ENCODE data around the gene PLRG1. TPM values are rescaled to one million over a fixed set of nuclear protein-coding genes. Genes with fewer than 3 reads are reported as not detected.

PLRG1 gene
- total RNA-seq, 4 donors from 2014 or later: 50.3 to 69.9 (median 63.5) TPM

DNA sequence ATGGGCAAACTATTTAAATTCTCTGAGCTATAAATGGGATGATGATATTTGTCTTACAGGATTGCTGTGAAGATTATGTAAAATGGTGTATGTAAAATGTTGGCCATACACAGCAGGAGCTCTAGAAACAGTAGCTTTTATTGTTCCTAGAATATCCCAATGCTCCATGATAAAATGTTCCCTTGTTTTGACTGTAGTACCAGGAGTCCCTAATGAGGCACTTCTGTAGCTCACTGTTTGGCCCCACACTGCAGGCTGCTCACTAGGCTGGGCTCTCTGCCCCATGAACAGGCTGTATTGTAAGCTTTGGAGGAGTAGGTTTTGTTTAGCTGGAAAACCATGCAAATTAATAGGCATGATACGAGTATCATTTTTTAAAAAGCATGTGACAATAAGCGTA, 43.7 kb upstream of the PLRG1 start:
- no peak overlapping the region for H3K4me3 ChIP-seq (replicated peaks in 1 of 3)
- H3K27ac ChIP-seq: no peak overlapping the region
- no peaks in the 10 kb centered on the region for H3K36me3 ChIP-seq
- 82 to 83% methylated on average over 2 of the region's 2 CpGs for WGBS, 2 donors
- no peak for DNase-seq
- no peaks in the 10 kb centered on the region for H3K27me3 ChIP-seq
- TF ChIP-seq CTCF (IDR thresholded peaks at IDR 0.05) (no peak), POLR2A (IDR thresholded peaks at IDR 0.05) (no peak)
- H3K9me3 ChIP-seq: no peaks in the 10 kb centered on the region
- H3K4me1 ChIP-seq: no peaks in the 10 kb centered on the region
- intact Hi-C loops (cut with DNase I): no loop called here

- H3K27me3 ChIP-seq: no peaks in the 10 kb centered on the region
- no peaks in the 10 kb centered on the region for H3K4me1 ChIP-seq
- H3K4me3 ChIP-seq (replicated peaks in 1 of 3): no peak overlapping the region
- H3K9me3 ChIP-seq: no peaks in the 10 kb centered on the region
- intact Hi-C loops (cut with DNase I): no loop called here
- WGBS, 2 donors: 84 to 89% methylated on average over 3 of the region's 3 CpGs
- TF ChIP-seq CTCF (IDR thresholded peaks at IDR 0.05) (no peak), POLR2A (IDR thresholded peaks at IDR 0.05) (no peak)
- no peak for DNase-seq
- H3K27ac ChIP-seq: no peak overlapping the region
- H3K36me3 ChIP-seq: no peaks in the 10 kb centered on the region
These were observed 41.7 kb upstream of the PLRG1 start for GRCh38 chr4:154591890-154592289.

DNA sequence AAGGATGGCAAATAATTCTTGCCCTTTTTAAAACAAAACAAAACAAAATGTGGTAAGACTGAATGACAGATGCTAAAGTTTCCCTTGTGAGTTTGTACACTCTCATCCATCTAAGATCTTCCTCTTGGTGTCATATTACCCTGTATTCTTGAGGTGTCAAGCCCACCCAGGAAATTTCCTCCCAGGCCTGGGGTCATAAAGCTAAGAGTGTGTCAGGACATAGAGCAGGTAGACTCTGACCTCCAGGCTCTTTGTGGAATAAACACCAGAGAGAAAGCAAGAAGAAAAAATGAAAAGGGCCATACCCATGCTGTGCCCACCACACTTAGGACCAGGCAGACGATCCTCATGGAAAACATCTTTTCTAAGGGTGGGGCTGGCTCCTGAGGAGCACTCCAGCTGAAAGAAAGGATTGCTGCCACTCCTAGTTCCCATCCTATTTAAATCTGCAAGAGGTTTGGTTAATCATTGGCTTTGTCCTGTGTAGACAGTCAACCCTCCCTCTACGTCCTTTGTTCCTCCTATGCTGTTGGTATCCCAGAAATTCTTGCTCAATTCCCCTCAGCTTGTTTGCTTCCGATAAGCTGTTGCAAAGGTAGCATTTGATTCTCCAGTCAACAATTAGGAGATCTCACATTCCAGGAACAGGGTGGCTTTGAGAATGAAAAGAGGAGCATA, 40.3 kb upstream of the PLRG1 start, which contains the start of gene FGA:
FGA (minus strand) TSS at position 414 of the 678 bp plus-strand sequence; CDS start at position 359, 55 bp downstream.
- H3K9me3 ChIP-seq: no peaks in the 10 kb centered on the region
- H3K36me3 ChIP-seq: no peaks in the 10 kb centered on the region
- TF ChIP-seq CTCF (IDR thresholded peaks at IDR 0.05): no peak
- TF ChIP-seq POLR2A (IDR thresholded peaks at IDR 0.05): no peak
- no peaks in the 10 kb centered on the region for H3K4me1 ChIP-seq
- no peak for DNase-seq
- H3K27me3 ChIP-seq: no peaks in the 10 kb centered on the region
- intact Hi-C loops (cut with DNase I): no loop called here
- WGBS, 2 donors: 47 to 58% methylated on average over 3 of the region's 3 CpGs
- H3K27ac ChIP-seq: no peak within 1 kb of the TSS
- H3K4me3 ChIP-seq (replicated peaks in 1 of 3): no peak within 1 kb of the TSS

- Histone ChIP-seq H3K36me3 (no peaks in the 10 kb centered on the region), H3K27ac (no peak overlapping the region), H3K4me3 (replicated peaks in 1 of 3) (no peak overlapping the region), H3K4me1 (no peaks in the 10 kb centered on the region), H3K27me3 (no peaks in the 10 kb centered on the region), H3K9me3 (no peaks in the 10 kb centered on the region)
- intact Hi-C loops (cut with DNase I): no loop called here
- TF ChIP-seq CTCF (IDR thresholded peaks at IDR 0.05) (no peak), POLR2A (IDR thresholded peaks at IDR 0.05) (no peak)
- 76 to 77% methylated on average over 7 of the region's 7 CpGs for WGBS, 2 donors
- no peak for DNase-seq
These were observed 39.3 kb upstream of the PLRG1 start for GRCh38 chr4:154589296-154590197.

GRCh38 chr4:154588198-154588597, 38.0 kb upstream of the PLRG1 start:
- 82 to 89% methylated on average over 2 of the region's 2 CpGs for WGBS, 2 donors
- no peak for DNase-seq
- intact Hi-C loops (cut with DNase I): no loop called here

More at GRCh38 chr4:154588198-154588597, 38.0 kb upstream of the PLRG1 start:
- no peaks in the 10 kb centered on the region for H3K36me3 ChIP-seq
- H3K27me3 ChIP-seq: no peaks in the 10 kb centered on the region
- no peaks in the 10 kb centered on the region for H3K4me1 ChIP-seq
- no peak overlapping the region for H3K27ac ChIP-seq
- no peak overlapping the region for H3K4me3 ChIP-seq (replicated peaks in 1 of 3)
- TF ChIP-seq POLR2A (IDR thresholded peaks at IDR 0.05): no peak
- no peaks in the 10 kb centered on the region for H3K9me3 ChIP-seq

Measured in thyroid gland (tissue), 4 donors.